ENCODE results near the gene JMJD7. TPM values are rescaled to one million over a fixed set of nuclear protein-coding genes. Genes with fewer than 3 reads are reported as not detected.

JMJD7 gene
- total RNA-seq, 4 donors from 2014 or later, result 18.8 to 36.6 (median 28.3) TPM

GRCh38 chr15:41790169-41790568 lies 37.7 kb upstream of the JMJD7 start:
- Histone ChIP-seq H3K27me3 (no peaks in the 10 kb centered on the region), H3K27ac (peak overlapping the region; percentile 71 to 86 (median 80)), H3K36me3 (no peaks in the 10 kb centered on the region), H3K9me3 (no peaks in the 10 kb centered on the region), H3K4me3 (replicated peaks in 1 of 3) (no peak overlapping the region), H3K4me1 (peaks cover 30 to 46% of the 10 kb centered on the region in 2 donors)
- 92 to 93% methylated on average over 3 of the region's 3 CpGs for WGBS, 2 donors
- TF ChIP-seq POLR2A (IDR thresholded peaks at IDR 0.05), result no peak
- TF ChIP-seq CTCF (IDR thresholded peaks at IDR 0.05), result no peak
- intact Hi-C loops (cut with DNase I), result no loop called here
- no peak for DNase-seq

GRCh38 chr15:41790756-41791546 lies 36.9 kb upstream of the JMJD7 start:
- Histone ChIP-seq H3K36me3 (no peaks in the 10 kb centered on the region), H3K9me3 (no peaks in the 10 kb centered on the region), H3K27ac (peak overlapping the region; percentile 71 to 86 (median 80)), H3K27me3 (no peaks in the 10 kb centered on the region), H3K4me3 (replicated peaks in 1 of 3) (no peak overlapping the region), H3K4me1 (peaks cover 31 to 54% of the 10 kb centered on the region in 2 donors)
- DNase-seq, result peak in 1 of 2 donors; percentile 56
- TF ChIP-seq POLR2A (IDR thresholded peaks at IDR 0.05) (no peak), CTCF (IDR thresholded peaks at IDR 0.05) (no peak)
- 26 to 41% methylated on average over 3 to 5 of the region's 5 CpGs for WGBS, 2 donors
- intact Hi-C loops (cut with DNase I), result no loop called here

DNA sequence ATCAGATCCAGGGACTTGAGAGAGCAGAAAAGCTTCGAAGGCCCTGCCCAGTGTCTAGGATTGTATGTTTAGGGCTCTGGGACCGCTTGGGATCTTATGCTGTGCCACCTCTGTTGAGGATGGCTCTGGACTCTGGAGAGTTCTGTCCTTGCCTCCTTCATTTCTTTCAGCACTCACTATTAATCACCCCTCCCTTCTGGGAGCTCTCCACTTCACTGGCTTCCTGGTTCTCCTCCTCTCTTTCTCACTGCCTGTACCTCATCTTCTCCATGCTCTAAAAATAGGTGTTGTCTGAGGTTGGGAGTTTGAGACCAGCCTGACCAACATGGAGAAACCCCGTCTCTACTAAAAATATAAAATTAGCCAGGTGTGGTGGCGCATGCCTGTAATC lies 36.4 kb upstream of the JMJD7 start:
- WGBS, 2 donors, result 81 to 89% methylated on average over 3 to 4 of the region's 4 CpGs
- TF ChIP-seq CTCF (IDR thresholded peaks at IDR 0.05) (no peak), POLR2A (IDR thresholded peaks at IDR 0.05) (no peak)

DNA sequence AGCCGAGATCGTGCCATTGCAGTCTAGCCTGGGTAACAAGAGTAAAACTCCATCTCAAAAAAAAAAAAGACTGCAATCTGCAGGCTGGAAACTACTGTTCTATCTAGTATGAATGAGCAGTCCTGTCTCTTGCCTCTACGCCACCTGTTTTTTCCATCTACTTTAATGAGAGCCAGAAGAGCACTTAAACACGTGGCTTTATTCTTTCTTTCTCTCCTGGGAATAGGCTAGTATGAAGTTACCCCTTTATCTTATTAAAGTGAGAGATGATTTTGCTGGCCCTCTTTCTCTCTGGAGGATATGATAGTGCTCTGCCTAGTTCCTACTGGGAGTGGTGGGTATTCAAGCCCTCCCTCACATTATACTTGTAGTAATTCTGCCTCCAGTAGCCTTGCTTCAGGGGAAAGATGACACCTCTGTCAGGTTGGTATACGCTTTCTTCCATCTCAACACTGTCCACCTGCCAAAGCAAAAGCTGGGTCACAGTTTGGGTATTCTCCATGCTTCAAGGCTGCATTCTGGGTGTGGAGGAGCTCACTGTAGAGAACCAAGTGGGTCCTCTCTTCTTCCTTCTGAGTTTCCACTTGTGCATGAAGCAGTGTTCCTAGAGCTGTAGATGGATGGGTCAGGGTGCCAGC lies 35.8 kb upstream of the JMJD7 start:
- no peaks in the 10 kb centered on the region for H3K27me3 ChIP-seq
- H3K36me3 ChIP-seq, result no peaks in the 10 kb centered on the region
- H3K4me1 ChIP-seq, result peaks cover 43 to 66% of the 10 kb centered on the region in 2 donors
- WGBS, 2 donors, result 81 to 85% methylated on average over 5 of the region's 5 CpGs
- intact Hi-C loops (cut with DNase I), result no loop called here
- peak overlapping the region in 1 of 3 donors; percentile 86 for H3K27ac ChIP-seq
- TF ChIP-seq POLR2A (IDR thresholded peaks at IDR 0.05), result no peak
- DNase-seq, result no peak
- H3K4me3 ChIP-seq (replicated peaks in 1 of 3), result no peak overlapping the region
- no peaks in the 10 kb centered on the region for H3K9me3 ChIP-seq

More for the DNA sequence above, 36.4 kb upstream of the JMJD7 start:
- Histone ChIP-seq H3K9me3 (no peaks in the 10 kb centered on the region), H3K4me1 (peaks cover 37 to 60% of the 10 kb centered on the region in 2 donors), H3K27me3 (no peaks in the 10 kb centered on the region), H3K27ac (peak overlapping the region; percentile 71 to 86 (median 80)), H3K4me3 (replicated peaks in 1 of 3) (no peak overlapping the region), H3K36me3 (no peaks in the 10 kb centered on the region)
- intact Hi-C loops (cut with DNase I), result no loop called here
- DNase-seq, result no peak

- no peak for DNase-seq
- H3K36me3 ChIP-seq, result no peaks in the 10 kb centered on the region
- TF ChIP-seq POLR2A (IDR thresholded peaks at IDR 0.05) (no peak), CTCF (IDR thresholded peaks at IDR 0.05) (no peak)
- no peak overlapping the region for H3K27ac ChIP-seq
- H3K4me3 ChIP-seq (replicated peaks in 1 of 3), result no peak overlapping the region
- H3K4me1 ChIP-seq, result peaks cover 58 to 75% of the 10 kb centered on the region in 2 donors
- no peaks in the 10 kb centered on the region for H3K27me3 ChIP-seq
- 71 to 89% methylated on average over 4 of the region's 4 CpGs for WGBS, 2 donors
- intact Hi-C loops (cut with DNase I), result no loop called here
- no peaks in the 10 kb centered on the region for H3K9me3 ChIP-seq
Observed at GRCh38 chr15:41794081-41794480, 33.8 kb upstream of the JMJD7 start.

All from thyroid gland (tissue), 4 donors.